Choroid plexus epithelial cell (primary cell): ENCODE results near the gene FAM174C.

Experiments
- DNase-seq: peaks from one replicate; pipeline ENCODE4 v3.0.0-alpha.2; 2010; ENCODE audit warnings: low read depth
- H3K4me3 ChIP-seq: 2 replicates; pipeline ENCODE4 v1.5.1; 2011; ENCODE audit warnings: low read depth, mild to moderate bottlenecking, control low read depth, low read length, moderate library complexity
- TF ChIP-seq, protein P1 (sequence below): conservative IDR thresholded peaks from 2 replicates; pipeline ENCODE4 v1.5.1; 2011; ENCODE audit warnings: low read depth, mild to moderate bottlenecking, control low read depth, inconsistent platforms, low read length, moderate library complexity

Gene FAM174C

DNA sequence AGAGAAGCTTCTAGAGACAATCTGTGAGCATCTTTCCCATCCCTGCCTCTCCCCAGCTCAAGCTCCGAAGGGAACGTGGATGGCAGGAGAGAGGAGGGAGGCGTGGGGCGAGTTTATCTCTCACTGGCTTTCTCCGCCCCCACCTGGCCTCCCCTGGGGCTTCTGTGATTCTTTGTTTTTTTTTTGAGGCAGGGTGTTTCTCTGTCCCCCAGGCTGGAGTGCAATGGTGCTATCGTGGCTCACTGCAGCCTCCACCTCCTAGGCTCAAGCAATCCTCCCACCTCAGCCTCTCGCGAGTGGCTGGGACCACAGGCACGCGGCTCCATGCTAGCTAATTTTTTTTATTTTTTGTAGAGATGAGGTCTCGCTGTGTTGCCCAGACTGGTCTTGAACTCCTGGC, 33.4 kb downstream of the FAM174C start:
- TF ChIP-seq, protein P1, sequence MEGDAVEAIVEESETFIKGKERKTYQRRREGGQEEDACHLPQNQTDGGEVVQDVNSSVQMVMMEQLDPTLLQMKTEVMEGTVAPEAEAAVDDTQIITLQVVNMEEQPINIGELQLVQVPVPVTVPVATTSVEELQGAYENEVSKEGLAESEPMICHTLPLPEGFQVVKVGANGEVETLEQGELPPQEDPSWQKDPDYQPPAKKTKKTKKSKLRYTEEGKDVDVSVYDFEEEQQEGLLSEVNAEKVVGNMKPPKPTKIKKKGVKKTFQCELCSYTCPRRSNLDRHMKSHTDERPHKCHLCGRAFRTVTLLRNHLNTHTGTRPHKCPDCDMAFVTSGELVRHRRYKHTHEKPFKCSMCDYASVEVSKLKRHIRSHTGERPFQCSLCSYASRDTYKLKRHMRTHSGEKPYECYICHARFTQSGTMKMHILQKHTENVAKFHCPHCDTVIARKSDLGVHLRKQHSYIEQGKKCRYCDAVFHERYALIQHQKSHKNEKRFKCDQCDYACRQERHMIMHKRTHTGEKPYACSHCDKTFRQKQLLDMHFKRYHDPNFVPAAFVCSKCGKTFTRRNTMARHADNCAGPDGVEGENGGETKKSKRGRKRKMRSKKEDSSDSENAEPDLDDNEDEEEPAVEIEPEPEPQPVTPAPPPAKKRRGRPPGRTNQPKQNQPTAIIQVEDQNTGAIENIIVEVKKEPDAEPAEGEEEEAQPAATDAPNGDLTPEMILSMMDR, result no peak
- no peak overlapping the region for H3K4me3 ChIP-seq
- DNase-seq, result no peak

DNA sequence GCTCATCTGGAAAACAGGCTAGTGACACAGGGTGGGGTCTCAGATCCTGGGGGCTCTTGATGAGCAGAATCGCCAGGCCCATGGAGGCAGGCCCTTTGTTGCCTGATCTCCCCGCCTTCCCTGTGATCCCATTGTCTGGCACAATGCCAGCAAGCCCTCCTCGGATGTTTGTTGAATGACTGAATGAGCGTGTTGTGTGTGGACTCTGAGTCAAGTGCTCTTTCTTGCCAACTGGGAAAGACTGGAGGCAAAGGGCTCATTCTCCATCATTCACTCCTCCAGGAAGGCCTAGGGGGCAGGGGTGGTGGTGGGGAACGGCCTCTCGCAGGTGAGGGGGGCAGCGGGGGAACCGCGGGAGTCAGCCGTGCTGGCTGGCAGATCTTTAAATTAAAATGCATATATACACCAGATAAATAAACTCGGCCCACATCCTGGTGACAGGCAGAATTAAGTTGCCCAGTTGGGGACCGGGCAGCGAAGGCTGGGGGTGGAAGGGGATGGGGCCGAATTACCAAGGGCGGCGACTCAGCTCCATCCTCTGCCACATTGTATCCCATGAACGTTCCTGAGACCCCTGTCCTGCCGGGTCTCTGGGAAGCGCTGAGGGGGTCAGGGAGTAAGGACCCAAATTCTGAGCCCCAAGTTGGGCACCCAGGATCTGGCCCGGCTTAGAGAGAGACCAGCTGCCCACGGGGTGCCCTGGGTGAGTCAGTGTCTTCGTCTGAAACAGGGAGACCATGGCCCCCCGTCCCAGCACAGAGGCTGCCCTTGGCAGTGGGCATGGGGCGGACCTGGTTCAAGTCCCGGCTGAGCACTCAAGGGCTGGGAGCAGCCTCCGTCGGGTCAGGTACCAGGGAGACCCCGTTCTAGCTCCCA, 34.9 kb downstream of the FAM174C start:
- no peak overlapping the region for H3K4me3 ChIP-seq
- DNase-seq, result no peak
- TF ChIP-seq, protein P1, result no peak

DNA sequence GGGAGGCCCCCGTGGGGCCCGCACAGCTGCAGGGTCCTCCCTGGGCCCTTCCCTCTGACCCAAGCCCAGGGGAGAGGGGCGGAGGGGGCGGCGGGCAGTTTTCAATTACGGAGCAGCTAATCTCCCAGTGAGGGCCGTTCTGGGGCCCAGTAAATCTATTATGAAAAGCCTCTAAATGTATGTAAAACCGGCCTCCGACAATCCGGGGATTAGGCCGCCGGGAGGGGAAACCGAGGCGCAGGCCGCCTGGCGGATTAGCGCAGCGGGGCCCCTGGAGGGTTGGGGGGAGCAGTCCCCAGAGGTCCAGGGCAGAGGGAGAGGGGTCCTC, 35.5 kb downstream of the FAM174C start:
- TF ChIP-seq, protein P1, result no peak
- DNase-seq, result no peak
- H3K4me3 ChIP-seq, result no peak overlapping the region

DNA sequence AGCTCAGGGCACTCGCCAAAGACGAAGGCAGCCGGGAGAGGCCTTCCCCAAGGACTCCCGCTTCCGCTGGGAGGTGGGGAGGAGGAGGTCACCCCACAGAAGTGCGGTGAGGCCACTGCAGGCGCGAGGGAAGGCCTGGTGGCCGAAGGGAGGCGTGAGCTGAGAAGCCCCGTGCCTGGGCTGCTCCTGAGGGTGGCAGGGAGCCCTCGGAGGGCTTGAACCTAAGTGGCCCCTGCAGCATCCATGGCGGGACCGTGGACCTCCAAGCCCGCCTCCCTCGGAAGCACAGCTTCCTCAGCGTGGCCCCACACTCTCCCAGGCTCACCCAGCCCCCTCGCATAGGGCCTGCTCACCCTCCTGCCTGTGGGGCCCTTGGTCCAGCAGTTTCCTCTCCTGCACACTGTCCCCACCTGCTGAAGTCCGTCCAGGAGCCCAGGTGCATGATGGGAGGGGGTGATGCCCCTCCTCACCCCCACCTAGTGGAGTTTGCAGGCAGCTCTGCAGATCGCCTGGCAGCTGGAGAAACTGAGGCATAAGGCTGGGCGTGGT, 36.3 kb downstream of the FAM174C start:
- no peak for DNase-seq
- TF ChIP-seq, protein P1, result no peak
- H3K4me3 ChIP-seq, result no peak overlapping the region

DNA sequence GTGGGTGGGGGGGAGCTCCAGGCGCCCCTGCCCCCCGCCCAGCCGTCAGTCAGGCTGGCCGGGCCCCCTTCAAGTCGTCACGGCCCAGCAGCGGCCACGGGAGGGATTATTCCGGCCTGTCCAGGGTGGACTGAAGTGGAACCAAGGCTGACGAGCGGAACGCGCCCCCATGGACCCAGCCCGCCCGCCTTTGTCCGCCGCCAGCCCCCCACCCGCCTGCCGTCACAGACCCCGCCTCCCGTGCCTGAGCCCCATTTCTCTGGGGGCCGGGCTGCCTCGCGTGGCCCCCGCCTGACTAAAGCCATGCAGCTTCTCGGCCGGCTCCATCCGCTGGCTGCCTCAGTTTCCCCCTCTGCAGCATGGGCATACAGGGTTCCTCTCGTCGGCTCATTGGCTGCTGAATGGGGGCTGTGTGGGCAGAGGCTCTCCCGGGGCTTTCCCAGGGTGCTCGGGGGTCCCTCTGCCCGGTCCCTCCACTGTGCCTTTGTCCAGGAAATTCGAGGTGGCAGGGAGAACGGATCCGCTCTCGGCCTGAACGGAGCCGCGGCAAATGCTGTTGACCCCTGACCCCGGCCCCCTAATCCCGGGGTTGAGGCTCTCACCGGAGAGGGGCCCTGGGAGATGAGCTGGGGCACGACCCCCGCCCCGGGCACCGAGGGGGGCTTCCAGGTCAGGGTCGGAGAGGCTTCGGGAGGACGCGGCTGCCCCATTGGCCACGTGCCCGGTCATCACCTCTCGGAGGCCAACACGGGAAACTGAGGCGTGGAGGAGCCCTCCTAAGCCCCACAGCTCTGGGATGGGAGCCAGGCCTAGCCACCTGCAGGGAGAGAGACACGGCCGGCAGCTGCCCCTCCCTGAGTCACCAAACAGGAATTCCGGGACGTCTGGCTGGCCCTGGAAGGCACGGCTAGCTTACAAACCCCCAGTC, 37.7 kb downstream of the FAM174C start:
- no peak overlapping the region for H3K4me3 ChIP-seq
- DNase-seq, result peak; percentile 59
- TF ChIP-seq, protein P1, result no peak

DNA sequence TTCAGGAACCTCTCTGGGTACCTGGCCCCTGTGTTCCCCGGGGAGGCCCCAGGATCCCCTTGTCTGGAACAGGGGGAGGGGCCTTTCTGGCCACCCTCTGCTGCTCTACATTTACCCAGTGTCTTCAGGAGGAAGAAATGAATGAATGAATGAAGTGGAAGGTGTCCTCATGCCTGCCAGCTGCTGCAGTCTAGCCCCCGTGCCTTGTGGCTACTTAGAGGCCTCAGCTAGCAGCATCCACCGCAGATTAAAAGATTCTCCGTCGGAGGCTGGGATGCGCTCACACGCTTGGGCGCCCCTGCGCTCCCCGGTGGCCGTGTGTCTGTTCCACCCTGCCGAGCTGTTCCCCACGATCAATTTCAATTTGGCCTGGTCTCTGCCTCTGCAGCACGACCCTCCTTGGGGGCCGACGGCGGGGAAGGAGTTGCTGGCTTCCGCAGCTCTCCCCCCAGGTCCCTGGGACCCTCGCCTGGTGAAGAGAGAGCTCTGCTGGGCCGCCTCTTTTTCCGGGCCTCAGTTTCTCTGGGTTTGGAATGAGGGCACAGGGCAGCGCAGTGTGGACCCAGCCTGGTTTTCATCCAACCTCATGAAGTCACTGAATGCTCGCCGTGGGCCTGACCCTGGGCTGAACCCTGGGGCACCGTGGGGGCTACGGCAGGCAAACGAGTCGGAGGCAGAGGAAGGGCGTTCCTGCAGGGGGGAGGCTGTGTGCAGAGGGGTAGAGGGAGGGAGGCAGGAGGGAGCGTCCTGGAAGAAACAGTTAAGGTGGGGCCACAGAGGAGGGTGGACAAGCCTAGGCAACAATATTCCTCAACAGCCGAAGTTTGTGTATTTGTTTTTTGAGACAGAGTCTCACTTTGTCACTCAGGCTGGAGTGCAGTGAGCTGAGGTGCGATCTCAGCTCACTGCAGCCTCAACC, 38.6 kb downstream of the FAM174C start:
- no peak overlapping the region for H3K4me3 ChIP-seq
- TF ChIP-seq, protein P1, result no peak
- DNase-seq, result no peak
